ENCODE data around the gene BFSP1. TPM values are rescaled to one million over a fixed set of nuclear protein-coding genes. Genes with fewer than 3 reads are reported as not detected.

The BFSP1 gene
- total RNA-seq, 4 donors from 2014 or later = 0.33 to 1.1 (median 0.64) TPM

GRCh38 chr20:17530153-17530552 lies 1.0 kb downstream of the BFSP1 start:
- TF ChIP-seq, protein P1, sequence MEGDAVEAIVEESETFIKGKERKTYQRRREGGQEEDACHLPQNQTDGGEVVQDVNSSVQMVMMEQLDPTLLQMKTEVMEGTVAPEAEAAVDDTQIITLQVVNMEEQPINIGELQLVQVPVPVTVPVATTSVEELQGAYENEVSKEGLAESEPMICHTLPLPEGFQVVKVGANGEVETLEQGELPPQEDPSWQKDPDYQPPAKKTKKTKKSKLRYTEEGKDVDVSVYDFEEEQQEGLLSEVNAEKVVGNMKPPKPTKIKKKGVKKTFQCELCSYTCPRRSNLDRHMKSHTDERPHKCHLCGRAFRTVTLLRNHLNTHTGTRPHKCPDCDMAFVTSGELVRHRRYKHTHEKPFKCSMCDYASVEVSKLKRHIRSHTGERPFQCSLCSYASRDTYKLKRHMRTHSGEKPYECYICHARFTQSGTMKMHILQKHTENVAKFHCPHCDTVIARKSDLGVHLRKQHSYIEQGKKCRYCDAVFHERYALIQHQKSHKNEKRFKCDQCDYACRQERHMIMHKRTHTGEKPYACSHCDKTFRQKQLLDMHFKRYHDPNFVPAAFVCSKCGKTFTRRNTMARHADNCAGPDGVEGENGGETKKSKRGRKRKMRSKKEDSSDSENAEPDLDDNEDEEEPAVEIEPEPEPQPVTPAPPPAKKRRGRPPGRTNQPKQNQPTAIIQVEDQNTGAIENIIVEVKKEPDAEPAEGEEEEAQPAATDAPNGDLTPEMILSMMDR (IDR thresholded peaks at IDR 0.05; ENCODE audit: low read depth) = no peak

GRCh38 chr20:17529586-17529985 lies 1.6 kb downstream of the BFSP1 start:
- TF ChIP-seq, protein P1 (IDR thresholded peaks at IDR 0.05; ENCODE audit: low read depth) = no peak

DNA sequence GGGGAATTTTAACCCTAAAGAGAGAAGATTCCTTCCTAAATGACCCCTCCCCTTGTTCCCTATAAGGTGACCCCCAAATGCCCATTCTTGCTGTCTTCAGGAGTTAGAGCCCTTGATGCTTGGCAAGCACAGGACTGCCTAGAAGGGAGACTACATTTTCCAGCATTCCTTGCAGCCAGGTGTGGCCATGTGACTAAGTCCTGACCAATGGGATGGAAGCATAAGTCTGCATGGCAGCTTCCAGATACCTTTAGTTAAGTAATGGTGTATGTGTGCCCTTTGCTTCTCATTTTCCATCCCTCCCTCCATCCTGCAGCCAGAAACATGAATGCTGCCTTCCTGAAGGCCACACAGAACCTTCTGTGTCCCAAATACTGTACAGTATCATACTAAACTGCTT lies 5.5 kb downstream of the BFSP1 start:
- TF ChIP-seq, protein P1 (IDR thresholded peaks at IDR 0.05; ENCODE audit: low read depth) = no peak

DNA sequence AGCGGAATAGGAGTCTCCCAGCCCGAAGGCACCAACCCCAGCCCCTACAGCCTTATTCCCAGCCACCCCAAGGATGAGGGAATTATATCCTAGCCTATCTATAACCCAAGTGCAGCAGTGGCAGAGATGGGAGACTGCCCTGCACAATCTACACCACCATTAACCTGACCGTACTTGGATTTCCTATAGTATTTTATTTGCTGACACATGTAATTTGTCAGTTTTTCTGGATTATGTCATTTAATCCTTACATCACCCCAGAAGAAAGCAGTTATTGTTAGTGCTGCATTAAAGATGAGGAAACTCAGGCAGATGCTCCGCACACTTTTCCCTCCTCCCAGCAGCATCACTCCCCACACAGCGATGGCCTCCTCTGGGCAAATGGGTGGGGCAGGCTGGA lies 6.0 kb downstream of the BFSP1 start:
- TF ChIP-seq, protein P1 (IDR thresholded peaks at IDR 0.05; ENCODE audit: low read depth) = no peak

GRCh38 chr20:17524560-17524959 lies 6.6 kb downstream of the BFSP1 start:
- TF ChIP-seq, protein P1 (IDR thresholded peaks at IDR 0.05; ENCODE audit: low read depth) = no peak

GRCh38 chr20:17523326-17523725 lies 7.9 kb downstream of the BFSP1 start:
- TF ChIP-seq, protein P1 (IDR thresholded peaks at IDR 0.05; ENCODE audit: low read depth) = no peak

DNA sequence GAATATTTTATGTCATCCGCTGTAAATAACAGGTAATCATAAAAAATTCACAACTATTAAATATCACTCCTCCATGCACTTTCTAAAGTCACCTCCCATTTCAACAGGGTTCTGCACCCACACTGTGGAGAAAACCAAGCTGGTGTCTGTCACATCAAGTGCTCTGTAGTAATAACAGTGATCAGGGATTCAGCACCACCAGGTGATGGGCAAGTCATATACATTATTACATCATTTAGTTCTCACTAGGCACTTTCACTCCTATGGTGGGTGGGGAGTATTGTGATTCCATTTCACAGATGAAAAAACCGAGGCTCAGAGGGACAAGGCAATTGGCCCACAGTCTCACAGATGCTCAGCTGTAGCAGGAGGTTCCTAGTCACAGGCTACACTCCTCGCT lies 8.7 kb downstream of the BFSP1 start:
- TF ChIP-seq, protein P1 (IDR thresholded peaks at IDR 0.05; ENCODE audit: low read depth) = no peak

All from subcutaneous adipose tissue (tissue), 4 donors.